GM18867 (cell line): ENCODE measurements around the gene SIX2.
"Not testable (repeated sequence)": the region's sequence is repeated elsewhere in the genome, so short reads cannot be mapped to it uniquely, and the experiment has no call there.

Experiments used
- ATAC-seq: cut with Tn5 transposase; IDR thresholded peaks from one replicate; pipeline ENCODE4 v1.9.1; 2021; ENCODE audit warnings: mild to moderate bottlenecking, moderate library complexity; ENCODE audit not compliant: unreplicated experiment

SIX2 gene

GRCh38 chr2:45009303-45009927 lies at the start of gene SIX2:
TSS of gene SIX2 (minus strand) at chr2:45009452. CDS start at chr2:45009110, 342 bp downstream.
- no peak for ATAC-seq

GRCh38 chr2:45055162-45055605 lies 45.9 kb upstream of the SIX2 start:
- no peak for ATAC-seq

GRCh38 chr2:45053966-45054365 lies 44.7 kb upstream of the SIX2 start:
- ATAC-seq: no peak

GRCh38 chr2:45052388-45052928 lies 43.2 kb upstream of the SIX2 start:
- no peak for ATAC-seq

- no peak for ATAC-seq
Measured at GRCh38 chr2:45049569-45050336, 40.5 kb upstream of the SIX2 start.

GRCh38 chr2:45047301-45047700 lies 38.0 kb upstream of the SIX2 start:
- ATAC-seq: no peak

GRCh38 chr2:45046786-45047185 lies 37.5 kb upstream of the SIX2 start:
- no peak for ATAC-seq

GRCh38 chr2:45045706-45046105 lies 36.5 kb upstream of the SIX2 start:
- no peak for ATAC-seq

GRCh38 chr2:45044916-45045315 lies 35.7 kb upstream of the SIX2 start:
- no peak for ATAC-seq

GRCh38 chr2:45043174-45043573 lies 33.9 kb upstream of the SIX2 start:
- no peak for ATAC-seq

- ATAC-seq: no peak
Measured at GRCh38 chr2:45042401-45042800, 33.1 kb upstream of the SIX2 start.

- no peak for ATAC-seq
Measured at GRCh38 chr2:45040786-45041185, 31.5 kb upstream of the SIX2 start.

- ATAC-seq: not testable (repeated sequence)
Measured at GRCh38 chr2:45039804-45040203, 30.6 kb upstream of the SIX2 start.

GRCh38 chr2:45038861-45039260 lies 29.6 kb upstream of the SIX2 start:
- not testable (repeated sequence) for ATAC-seq

GRCh38 chr2:45033302-45033701 lies 24.1 kb upstream of the SIX2 start:
- no peak for ATAC-seq

GRCh38 chr2:45031028-45031427 lies 21.8 kb upstream of the SIX2 start:
- ATAC-seq: no peak

- no peak for ATAC-seq
Measured at GRCh38 chr2:45030553-45030952, 21.3 kb upstream of the SIX2 start.

- ATAC-seq: no peak
Measured at GRCh38 chr2:45029215-45029614, 20.0 kb upstream of the SIX2 start.

- ATAC-seq: no peak
Measured at GRCh38 chr2:45028276-45028675, 19.0 kb upstream of the SIX2 start.

- no peak for ATAC-seq
Measured at GRCh38 chr2:45026924-45027450, 17.7 kb upstream of the SIX2 start.

GRCh38 chr2:45024600-45025291 lies 15.5 kb upstream of the SIX2 start:
- ATAC-seq: no peak
